AG10803 (cell line): ENCODE data around the gene SORBS1.

Experiments used
- DNase-seq: peaks from one replicate; pipeline ENCODE4 v3.0.0; 2010; ENCODE audit warnings: low read depth
- H3K4me3 ChIP-seq: 2 replicates; pipeline ENCODE4 v1.5.1; 2011; ENCODE audit warnings: mild to moderate bottlenecking, low read length, control low read depth
- TF ChIP-seq, protein P1 (sequence below): conservative IDR thresholded peaks from 2 replicates; pipeline ENCODE4 v1.5.1; 2011; ENCODE audit warnings: mild to moderate bottlenecking, low read length, control low read depth, inconsistent platforms

Gene SORBS1

DNA sequence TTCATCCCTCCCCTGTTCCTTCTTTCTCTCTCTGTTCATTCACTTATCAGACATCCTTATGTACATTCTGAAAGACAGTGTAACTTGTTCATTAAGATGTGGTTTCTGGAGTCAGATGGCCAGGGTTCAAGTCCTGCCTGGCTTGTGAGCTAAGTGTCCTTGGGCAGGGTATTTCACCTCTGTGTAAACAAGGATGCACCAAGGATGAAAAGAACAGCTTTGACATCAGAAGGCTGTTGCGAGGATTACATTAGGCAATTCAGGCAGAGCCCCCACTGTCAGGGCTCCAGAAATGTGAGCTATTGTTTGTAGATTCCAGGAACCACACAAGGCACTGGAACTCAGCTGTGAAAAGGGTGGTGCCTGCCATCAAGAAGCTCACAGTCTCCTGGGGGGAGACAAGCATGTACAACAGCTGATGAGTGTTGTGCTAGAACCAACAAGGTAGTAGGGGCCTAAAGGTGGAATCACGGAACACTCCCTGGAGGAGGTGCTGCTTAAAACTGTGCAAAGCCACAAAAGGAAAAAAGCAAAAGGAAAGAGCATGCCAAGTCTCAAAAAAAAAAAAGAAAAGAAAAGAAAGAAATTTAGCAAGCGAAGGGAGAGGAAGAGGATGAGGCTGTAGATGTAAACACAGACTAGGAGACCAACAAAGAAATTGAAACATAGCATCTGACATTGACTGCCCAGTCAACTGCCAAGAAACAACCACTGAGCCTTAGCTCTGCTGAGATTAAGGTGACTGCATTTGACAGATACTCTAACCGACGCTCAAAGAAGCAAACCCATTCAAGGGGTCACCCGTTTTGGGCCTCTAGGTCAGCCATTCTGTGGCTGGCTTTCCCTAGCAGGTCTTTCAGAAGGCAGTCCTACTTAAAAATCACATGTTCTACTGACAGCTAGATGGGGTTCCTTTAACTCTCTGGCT is 282.8 kb downstream of the SORBS1 start:
- TF ChIP-seq, protein P1, sequence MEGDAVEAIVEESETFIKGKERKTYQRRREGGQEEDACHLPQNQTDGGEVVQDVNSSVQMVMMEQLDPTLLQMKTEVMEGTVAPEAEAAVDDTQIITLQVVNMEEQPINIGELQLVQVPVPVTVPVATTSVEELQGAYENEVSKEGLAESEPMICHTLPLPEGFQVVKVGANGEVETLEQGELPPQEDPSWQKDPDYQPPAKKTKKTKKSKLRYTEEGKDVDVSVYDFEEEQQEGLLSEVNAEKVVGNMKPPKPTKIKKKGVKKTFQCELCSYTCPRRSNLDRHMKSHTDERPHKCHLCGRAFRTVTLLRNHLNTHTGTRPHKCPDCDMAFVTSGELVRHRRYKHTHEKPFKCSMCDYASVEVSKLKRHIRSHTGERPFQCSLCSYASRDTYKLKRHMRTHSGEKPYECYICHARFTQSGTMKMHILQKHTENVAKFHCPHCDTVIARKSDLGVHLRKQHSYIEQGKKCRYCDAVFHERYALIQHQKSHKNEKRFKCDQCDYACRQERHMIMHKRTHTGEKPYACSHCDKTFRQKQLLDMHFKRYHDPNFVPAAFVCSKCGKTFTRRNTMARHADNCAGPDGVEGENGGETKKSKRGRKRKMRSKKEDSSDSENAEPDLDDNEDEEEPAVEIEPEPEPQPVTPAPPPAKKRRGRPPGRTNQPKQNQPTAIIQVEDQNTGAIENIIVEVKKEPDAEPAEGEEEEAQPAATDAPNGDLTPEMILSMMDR, result no peak
- peak; percentile 86 for DNase-seq
- no peak overlapping the region for H3K4me3 ChIP-seq

DNA sequence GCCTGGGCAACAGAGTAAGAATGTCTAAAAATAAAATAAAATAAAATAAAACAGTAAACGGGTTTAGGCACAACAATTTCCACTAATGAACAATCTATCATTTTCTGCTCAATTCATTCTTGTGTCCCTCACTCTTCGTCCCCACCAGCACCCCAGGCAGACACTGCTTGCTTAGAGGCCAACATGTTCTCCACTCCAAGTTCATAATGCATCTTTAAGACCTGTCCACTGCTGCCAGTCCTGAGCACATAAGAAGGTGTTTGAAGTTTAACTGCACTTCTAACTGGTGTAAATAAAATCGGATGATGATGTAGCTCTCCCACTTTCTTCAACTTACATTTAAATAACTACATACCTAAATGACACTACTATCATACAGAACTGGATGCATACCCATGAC is 283.6 kb downstream of the SORBS1 start:
- H3K4me3 ChIP-seq, result no peak overlapping the region
- no peak for DNase-seq
- TF ChIP-seq, protein P1, result no peak

DNA sequence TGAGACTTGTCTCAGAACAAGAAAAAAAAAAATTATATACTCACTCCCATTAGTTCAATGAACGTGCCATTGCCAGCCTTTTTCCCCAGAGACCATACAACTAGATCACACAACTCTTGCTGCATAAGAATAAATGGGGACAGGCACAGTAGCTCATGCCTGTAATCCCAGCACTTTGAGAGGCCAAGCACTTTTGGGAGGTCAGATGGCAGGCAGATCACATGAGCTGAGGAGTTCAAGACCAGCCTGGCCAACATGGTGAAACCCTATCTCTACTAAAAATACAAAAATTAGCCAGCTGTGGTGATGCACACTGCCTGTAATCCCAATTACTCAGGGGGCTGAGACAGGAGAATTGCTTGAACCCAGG is 284.0 kb downstream of the SORBS1 start:
- no peak for DNase-seq
- TF ChIP-seq, protein P1, result no peak
- H3K4me3 ChIP-seq, result no peak overlapping the region

DNA sequence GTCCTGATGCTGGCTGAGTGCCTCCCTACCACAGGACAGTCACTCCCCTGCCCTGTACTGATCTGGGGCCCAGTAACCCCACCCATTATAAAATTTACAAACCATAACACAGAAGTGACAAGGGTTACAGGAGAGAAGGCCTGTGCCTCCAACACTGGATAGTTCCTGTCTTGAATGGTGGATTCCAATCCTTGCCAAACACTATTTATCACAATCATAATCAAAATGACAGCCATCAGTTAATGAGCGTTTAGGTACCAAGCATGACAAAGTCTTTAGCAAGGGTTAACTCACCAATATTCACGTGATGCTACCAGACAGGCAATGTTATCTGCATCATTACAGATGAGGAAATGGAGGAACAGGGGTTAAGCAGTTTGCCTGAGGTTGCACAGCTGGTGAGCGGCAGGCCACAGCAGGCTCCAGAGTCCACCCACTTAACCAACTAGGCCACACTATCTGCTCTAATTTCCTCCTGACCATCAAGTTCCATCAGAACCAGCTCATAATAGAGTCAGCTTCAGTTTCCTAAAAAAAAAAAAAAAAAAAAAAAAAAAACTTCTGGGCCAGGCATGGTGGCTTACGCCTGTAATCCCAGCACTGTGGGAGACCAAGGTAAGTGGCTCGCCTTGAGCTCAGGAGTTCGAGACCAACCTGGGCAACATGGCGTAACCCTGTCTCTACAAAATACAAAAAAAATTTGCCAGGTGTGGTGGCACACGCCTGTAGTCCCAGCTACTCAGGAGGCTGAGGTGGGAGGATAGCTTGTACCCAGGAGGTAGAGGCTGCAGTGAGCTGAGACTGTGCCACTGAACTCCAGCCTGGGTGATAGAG is 284.6 kb downstream of the SORBS1 start:
- no peak overlapping the region for H3K4me3 ChIP-seq
- TF ChIP-seq, protein P1, result no peak
- DNase-seq, result no peak

DNA sequence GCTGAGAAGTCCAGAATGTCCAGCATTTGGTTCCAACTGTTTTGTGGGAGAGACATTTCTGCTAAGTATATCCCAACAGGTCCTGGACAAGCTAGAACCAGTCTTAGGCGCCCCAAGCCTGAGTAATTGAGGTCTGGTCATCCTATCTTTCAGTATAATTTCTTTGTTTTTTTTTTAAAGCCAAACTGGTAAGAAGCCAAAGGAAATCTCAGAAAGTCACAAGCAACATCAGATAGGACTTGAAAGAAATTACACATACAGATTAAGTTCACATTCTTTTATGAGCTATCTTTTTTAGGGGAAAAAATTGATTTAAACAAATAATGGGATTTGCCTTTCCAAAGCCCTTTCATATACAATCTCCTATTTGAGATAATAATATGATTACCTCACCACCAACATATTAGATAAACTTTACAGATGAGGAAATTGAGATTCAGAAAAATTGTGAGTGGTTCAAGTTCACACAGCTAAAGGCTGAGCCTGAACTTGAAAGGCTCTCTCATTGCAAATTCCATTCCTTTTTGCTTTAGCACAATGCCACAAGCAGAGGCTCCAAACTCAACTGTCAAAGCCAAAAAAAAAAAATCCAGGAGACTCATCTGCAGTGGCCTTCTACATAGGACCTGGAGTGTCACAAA is 285.3 kb downstream of the SORBS1 start:
- H3K4me3 ChIP-seq, result no peak overlapping the region
- TF ChIP-seq, protein P1, result no peak
- DNase-seq, result peak; percentile 53

DNA sequence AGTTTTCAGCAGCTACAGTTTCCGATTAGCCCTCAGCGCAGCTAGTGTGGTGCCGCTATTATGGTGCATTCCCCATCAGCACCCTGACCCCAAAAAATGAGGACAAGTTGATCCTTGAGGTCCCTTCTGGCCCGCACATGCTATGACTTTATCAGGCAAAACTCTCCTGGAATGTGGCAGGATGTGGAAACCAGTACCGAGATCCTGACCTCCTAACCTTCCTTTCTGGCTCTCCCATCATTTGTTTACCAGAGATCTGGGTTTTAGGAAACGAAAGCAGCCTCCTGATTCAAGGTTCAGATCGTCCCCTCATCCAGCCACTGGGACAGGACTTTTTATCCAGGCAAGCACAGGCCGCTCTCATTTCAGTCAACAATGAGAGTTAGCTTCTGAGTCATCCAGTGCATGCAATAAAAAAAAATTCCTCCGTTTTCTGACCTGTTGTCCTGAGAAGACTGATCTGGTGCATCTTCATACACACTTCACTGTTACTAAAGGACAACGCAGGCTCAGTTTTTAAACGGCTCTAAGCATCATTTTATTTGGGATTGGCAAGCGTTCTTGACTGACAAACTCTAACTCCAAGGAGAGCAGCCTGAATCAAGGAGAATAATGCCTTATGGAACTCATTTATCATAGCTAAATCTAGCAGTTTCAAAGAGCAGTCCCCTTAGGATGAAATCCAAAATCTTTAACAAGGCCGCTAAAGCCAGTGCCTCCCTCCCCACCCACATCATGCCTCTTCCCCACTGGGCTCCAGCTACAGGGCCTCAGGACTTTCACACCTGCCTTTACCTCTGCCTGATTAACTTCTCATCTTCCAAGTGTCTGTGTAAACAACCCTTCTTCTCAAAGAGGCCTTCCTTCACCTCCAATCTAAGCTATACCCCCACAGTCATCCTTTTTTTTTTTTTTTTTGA is 287.5 kb downstream of the SORBS1 start:
- peak; percentile 95 for DNase-seq
- peak overlapping the region; percentile 27 for H3K4me3 ChIP-seq
- TF ChIP-seq, protein P1, result no peak
